HAP-1 (cell line): ENCODE results near the gene TM4SF1.
A peak's percentile ranks its signal among the peaks of the same experiment; 100 is the strongest.
"Not testable (repeated sequence)": the region's sequence is repeated elsewhere in the genome, so short reads cannot be mapped to it uniquely, and the experiment has no call there.

Source experiments
- DNase-seq, 2 experiments: peaks; one replicate each; pipeline ENCODE4 v3.0.0-alpha.2; 2016 to 2020; ENCODE audit warnings: low spot score in 2 of 2
- H3K27me3 ChIP-seq: fragments of 250-450 bp; sonication (Bioruptor Pico); 2 replicates; pipeline ENCODE4 v1.5.1; 2020; ENCODE audit warnings: low read depth, mild to moderate bottlenecking, moderate library complexity
- H3K36me3 ChIP-seq: fragments of 250-450 bp; sonication (Bioruptor Pico); replicated peaks from 2 replicates; pipeline ENCODE4 v1.5.1; 2020; ENCODE audit warnings: mild to moderate bottlenecking
- H3K4me1 ChIP-seq: fragments of 250-450 bp; sonication (Bioruptor Pico); 2 replicates; pipeline ENCODE4 v1.5.1; 2020; ENCODE audit warnings: mild to moderate bottlenecking
- H3K4me3 ChIP-seq: fragments of 250-450 bp; sonication (Bioruptor Pico); 2 replicates; pipeline ENCODE4 v1.5.1; 2020; ENCODE audit warnings: mild to moderate bottlenecking, moderate library complexity
- H3K9me3 ChIP-seq: fragments of 250-450 bp; sonication (Bioruptor Pico); 2 replicates; pipeline ENCODE4 v1.5.1; 2020; ENCODE audit warnings: mild to moderate bottlenecking, moderate library complexity
- in situ Hi-C: fragments of 300-500 bp; cut with MboI; formaldehyde crosslinking; loops from 3 replicates; pipeline ENCODE4 v1.14.3; 2020; ENCODE audit warnings: low sequenced_read_pairs, inconsistent platforms, mixed read lengths

The TM4SF1 gene

GRCh38 chr3:149366031-149366430, 11.4 kb downstream of the TM4SF1 start:
- Histone ChIP-seq H3K9me3 (no peaks in the 10 kb centered on the region), H3K4me1 (peaks cover 25% of the 10 kb centered on the region), H3K27me3 (no peaks in the 10 kb centered on the region), H3K4me3 (no peak overlapping the region), H3K36me3 (no peaks in the 10 kb centered on the region)
- no peak for DNase-seq
- in situ Hi-C loops: no loop called here

- no peaks in the 10 kb centered on the region for H3K9me3 ChIP-seq
- H3K4me1 ChIP-seq: peaks cover 11% of the 10 kb centered on the region
- DNase-seq: no peak
- H3K27me3 ChIP-seq: no peaks in the 10 kb centered on the region
- H3K4me3 ChIP-seq: no peak overlapping the region
- H3K36me3 ChIP-seq: no peaks in the 10 kb centered on the region
- in situ Hi-C loops: no loop called here
These were observed 12.8 kb downstream of the TM4SF1 start for GRCh38 chr3:149364624-149365023.

GRCh38 chr3:149363053-149363452, 14.4 kb downstream of the TM4SF1 start:
- no peaks in the 10 kb centered on the region for H3K27me3 ChIP-seq
- H3K9me3 ChIP-seq: no peaks in the 10 kb centered on the region
- no peaks in the 10 kb centered on the region for H3K36me3 ChIP-seq
- H3K4me3 ChIP-seq: no peak overlapping the region
- DNase-seq: no peak
- peaks cover 3% of the 10 kb centered on the region for H3K4me1 ChIP-seq
- in situ Hi-C loops: no loop called here

- Histone ChIP-seq H3K9me3 (no peaks in the 10 kb centered on the region), H3K27me3 (no peaks in the 10 kb centered on the region), H3K36me3 (no peaks in the 10 kb centered on the region), H3K4me1 (peaks cover 3% of the 10 kb centered on the region), H3K4me3 (no peak overlapping the region)
- no peak for DNase-seq
- in situ Hi-C loops: no loop called here
These were observed 15.1 kb downstream of the TM4SF1 start for GRCh38 chr3:149362366-149362765.

GRCh38 chr3:149356630-149357029, 20.8 kb downstream of the TM4SF1 start:
- in situ Hi-C loops: no loop called here
- no peak overlapping the region for H3K4me3 ChIP-seq
- no peaks in the 10 kb centered on the region for H3K4me1 ChIP-seq
- H3K36me3 ChIP-seq: no peaks in the 10 kb centered on the region
- H3K9me3 ChIP-seq: no peaks in the 10 kb centered on the region
- DNase-seq: no peak
- no peaks in the 10 kb centered on the region for H3K27me3 ChIP-seq

- no peaks in the 10 kb centered on the region for H3K27me3 ChIP-seq
- H3K36me3 ChIP-seq: no peaks in the 10 kb centered on the region
- H3K4me1 ChIP-seq: no peaks in the 10 kb centered on the region
- no peaks in the 10 kb centered on the region for H3K9me3 ChIP-seq
- no peak for DNase-seq
- no peak overlapping the region for H3K4me3 ChIP-seq
- in situ Hi-C loops: no loop called here
These were observed 21.3 kb downstream of the TM4SF1 start for GRCh38 chr3:149356044-149356592.

- in situ Hi-C loops: loop anchor here (5.0 kb wide), 1 partner anchor 129 kb away; no protein-coding TSS in a partner anchor
These were observed 23.8 kb downstream of the TM4SF1 start for GRCh38 chr3:149353581-149354184.

GRCh38 chr3:149352556-149352955, 24.9 kb downstream of the TM4SF1 start:
- Histone ChIP-seq H3K4me3 (no peak overlapping the region), H3K36me3 (no peaks in the 10 kb centered on the region), H3K27me3 (no peaks in the 10 kb centered on the region), H3K9me3 (no peaks in the 10 kb centered on the region), H3K4me1 (no peaks in the 10 kb centered on the region; the same call in 1 of the 2 replicates)
- in situ Hi-C loops: loop anchor here (5.0 kb wide), 1 partner anchor 130 kb away; no protein-coding TSS in a partner anchor
- DNase-seq: peak; percentile 56 to 84

More at GRCh38 chr3:149353581-149354184, 23.8 kb downstream of the TM4SF1 start:
- H3K27me3 ChIP-seq: no peaks in the 10 kb centered on the region
- no peak overlapping the region for H3K4me3 ChIP-seq
- no peaks in the 10 kb centered on the region for H3K36me3 ChIP-seq
- H3K9me3 ChIP-seq: no peaks in the 10 kb centered on the region
- DNase-seq: no peak
- no peaks in the 10 kb centered on the region; the same call in 1 of the 2 replicates for H3K4me1 ChIP-seq

- H3K4me1 ChIP-seq: peaks cover 8% of the 10 kb centered on the region
- H3K9me3 ChIP-seq: no peaks in the 10 kb centered on the region
- DNase-seq: peak in 1 of 2 experiments; percentile 10
- H3K27me3 ChIP-seq: no peaks in the 10 kb centered on the region; the same call in 1 of the 2 replicates
- no peak overlapping the region for H3K4me3 ChIP-seq
- in situ Hi-C loops: no loop called here
- no peaks in the 10 kb centered on the region for H3K36me3 ChIP-seq
These were observed 33.5 kb downstream of the TM4SF1 start for GRCh38 chr3:149343951-149344350.

- peak; percentile 17 to 84 for DNase-seq
- in situ Hi-C loops: no loop called here
- no peaks in the 10 kb centered on the region for H3K36me3 ChIP-seq
- H3K27me3 ChIP-seq: no peaks in the 10 kb centered on the region; the same call in 1 of the 2 replicates
- peaks cover 8% of the 10 kb centered on the region for H3K4me1 ChIP-seq
- H3K9me3 ChIP-seq: no peaks in the 10 kb centered on the region
- H3K4me3 ChIP-seq: no peak overlapping the region
These were observed 34.8 kb downstream of the TM4SF1 start for GRCh38 chr3:149342413-149343380.

GRCh38 chr3:149340310-149340933, 37.0 kb downstream of the TM4SF1 start:
- no peaks in the 10 kb centered on the region for H3K9me3 ChIP-seq
- no peak overlapping the region for H3K4me3 ChIP-seq
- in situ Hi-C loops: no loop called here
- H3K36me3 ChIP-seq: no peaks in the 10 kb centered on the region
- H3K4me1 ChIP-seq: peaks cover 8% of the 10 kb centered on the region
- H3K27me3 ChIP-seq: no peaks in the 10 kb centered on the region; the same call in 1 of the 2 replicates
- DNase-seq: no peak

GRCh38 chr3:149339931-149340309, 37.5 kb downstream of the TM4SF1 start:
- no peaks in the 10 kb centered on the region; the same call in 1 of the 2 replicates for H3K27me3 ChIP-seq
- H3K36me3 ChIP-seq: no peaks in the 10 kb centered on the region
- in situ Hi-C loops: no loop called here
- no peaks in the 10 kb centered on the region for H3K9me3 ChIP-seq
- peaks cover 8% of the 10 kb centered on the region for H3K4me1 ChIP-seq
- DNase-seq: peak in 1 of 2 experiments; percentile 13
- H3K4me3 ChIP-seq: no peak overlapping the region

GRCh38 chr3:149337486-149337885, 40.0 kb downstream of the TM4SF1 start:
- DNase-seq, H3K27me3 ChIP-seq, H3K9me3 ChIP-seq, in situ Hi-C loops, H3K36me3 ChIP-seq, H3K4me1 ChIP-seq, H3K4me3 ChIP-seq: not testable (repeated sequence)
